ENCODE results near the gene MAGI2.

MAGI2 gene

DNA sequence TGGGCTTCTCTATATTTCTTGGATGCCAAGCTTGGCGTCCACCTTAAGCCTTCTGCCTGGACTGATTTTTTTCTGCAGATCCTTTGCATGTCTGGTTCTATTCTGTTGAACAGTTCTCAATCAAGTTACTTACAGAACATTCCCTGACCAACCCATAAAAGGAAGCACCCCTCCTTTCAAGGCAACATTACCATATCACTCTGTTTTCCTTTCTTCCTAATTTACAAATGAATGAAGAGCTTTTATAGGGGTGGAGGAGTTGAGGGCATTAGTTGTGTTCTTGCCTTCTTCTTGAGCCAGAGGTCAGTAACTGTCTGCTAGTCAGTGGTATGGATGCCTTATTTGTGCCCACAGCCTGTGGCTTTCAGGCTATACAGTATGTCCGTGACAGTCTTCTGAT is 1293.9 kb downstream of the MAGI2 start:
- DNase-seq: no peak

DNA sequence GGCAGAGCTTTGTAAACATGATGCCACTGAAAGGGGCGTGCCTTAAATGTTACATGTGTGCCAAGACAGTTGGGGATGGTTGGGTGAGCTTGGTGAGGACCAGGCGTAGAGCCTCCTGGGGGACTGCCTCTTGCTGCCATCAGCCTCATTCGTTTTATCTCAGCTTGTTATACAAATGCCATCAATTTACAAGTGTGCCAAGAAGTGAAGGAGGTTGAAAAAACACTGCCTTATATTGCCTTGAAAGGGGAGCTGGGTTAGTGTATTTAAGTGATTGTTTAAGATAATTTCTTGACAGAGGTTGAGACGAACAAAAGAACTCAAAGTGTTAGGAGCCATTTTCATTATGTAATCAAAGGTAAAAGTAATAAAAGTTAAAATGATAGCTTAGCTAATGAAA is 1300.2 kb downstream of the MAGI2 start:
- DNase-seq: no peak

DNA sequence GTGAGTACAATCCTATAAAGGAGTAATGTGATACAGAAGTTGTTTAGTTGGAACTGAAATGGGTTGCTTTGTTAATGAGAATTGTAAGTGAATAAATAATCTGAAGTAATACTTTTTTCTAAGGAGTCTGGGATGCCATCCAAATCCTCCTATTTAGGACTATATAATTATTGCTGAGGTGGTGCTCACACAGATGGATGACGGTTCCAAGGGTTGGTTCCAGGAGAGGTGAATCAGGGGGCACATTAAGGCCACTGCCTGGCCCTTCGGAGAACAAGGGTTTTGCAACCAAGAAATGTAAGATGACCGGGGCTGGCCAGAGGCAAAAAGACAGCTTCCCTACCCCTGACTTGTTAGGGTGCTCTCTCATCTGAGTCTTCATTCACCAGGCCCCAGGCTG is 1302.2 kb downstream of the MAGI2 start:
- no peak for DNase-seq

DNA sequence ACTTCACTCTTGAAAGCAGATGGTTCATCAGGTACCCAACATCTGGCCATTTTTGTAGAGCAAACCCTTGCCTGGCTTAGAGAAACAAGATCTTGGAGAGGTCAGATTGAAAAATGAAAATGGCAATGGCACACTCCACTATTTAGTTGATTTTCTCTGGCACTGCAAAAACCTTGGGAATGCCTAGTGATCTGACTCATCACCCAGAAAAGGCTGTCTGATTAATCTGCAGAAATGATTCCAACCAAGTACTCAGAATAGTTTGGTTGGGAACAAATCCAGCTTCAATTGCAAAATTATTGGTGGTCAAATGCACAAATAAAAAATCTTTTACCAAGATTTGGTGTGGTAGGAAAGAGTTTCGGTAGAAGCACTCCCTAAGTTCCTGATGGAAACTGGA is 1303.7 kb downstream of the MAGI2 start:
- DNase-seq: no peak

DNA sequence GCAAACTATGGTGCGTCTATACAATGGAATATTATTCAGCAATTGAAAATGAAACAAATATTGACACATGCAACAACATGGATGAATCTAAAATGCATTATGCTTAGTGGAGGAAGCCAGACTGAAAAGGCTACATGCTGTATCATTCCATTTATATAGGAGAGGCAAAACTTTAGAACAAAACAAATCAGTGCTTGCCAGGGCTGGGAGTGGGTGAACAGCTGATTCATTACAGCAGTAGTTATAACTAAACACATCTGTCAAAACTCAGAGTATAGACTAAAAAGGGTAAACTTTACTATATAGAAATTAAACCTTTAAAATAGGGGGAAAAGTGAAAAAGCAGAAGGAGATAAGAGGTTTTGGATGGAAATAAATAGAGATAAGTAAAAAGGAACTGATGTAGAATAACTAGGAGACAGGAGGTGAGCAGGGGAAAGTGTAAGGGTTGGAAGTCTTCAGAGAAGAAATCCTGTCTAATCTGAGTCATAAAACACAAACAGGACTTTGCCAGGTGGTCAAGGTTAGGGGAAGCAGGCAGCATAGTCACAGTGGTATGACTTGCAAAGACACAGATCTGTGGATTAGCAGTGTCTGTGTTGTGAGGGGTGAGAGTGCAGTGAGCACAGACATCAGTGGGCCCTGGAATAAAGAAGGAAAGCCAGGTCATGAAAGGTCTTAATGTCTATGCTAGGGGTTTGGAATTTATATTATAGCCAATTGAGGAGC is 1305.1 kb downstream of the MAGI2 start:
- DNase-seq: no peak

DNA sequence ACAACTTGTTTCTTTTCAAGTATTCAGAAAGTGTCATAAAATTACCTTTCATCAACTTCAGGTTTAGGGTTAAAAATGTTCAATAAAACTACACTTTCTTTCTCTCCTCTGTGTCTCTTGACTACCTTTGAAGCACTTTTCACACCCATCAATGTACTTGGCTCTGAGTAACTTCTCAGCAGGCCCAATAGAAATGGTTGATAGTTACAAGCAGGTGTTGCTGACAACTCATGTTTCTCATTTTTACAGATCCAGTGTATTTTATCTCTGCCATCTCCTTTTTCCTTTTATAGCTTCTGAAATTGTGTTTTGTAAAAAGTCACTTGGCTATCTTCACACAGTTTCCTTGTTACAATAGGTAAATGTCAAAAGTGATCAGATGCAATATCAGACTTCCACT is 1306.9 kb downstream of the MAGI2 start:
- DNase-seq: no peak

DNA sequence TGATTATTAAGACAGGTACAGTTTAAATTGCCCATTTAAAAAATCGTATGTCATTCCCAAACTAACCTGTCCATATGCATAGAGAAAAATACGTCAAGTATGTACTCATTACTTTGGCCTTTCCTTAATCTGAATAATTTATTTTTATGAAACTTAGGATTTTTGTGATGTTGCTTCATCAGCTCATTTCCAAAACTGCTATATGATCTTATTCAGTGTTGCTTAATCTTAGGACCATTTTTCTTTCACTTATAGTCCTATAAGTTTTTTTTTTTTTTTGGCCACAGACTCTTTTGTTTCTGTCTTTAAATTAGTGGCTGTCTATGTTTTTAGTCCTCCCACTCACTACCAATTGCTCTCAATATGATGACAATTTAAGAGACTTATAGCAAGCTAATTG is 1309.8 kb downstream of the MAGI2 start:
- DNase-seq: no peak

DNA sequence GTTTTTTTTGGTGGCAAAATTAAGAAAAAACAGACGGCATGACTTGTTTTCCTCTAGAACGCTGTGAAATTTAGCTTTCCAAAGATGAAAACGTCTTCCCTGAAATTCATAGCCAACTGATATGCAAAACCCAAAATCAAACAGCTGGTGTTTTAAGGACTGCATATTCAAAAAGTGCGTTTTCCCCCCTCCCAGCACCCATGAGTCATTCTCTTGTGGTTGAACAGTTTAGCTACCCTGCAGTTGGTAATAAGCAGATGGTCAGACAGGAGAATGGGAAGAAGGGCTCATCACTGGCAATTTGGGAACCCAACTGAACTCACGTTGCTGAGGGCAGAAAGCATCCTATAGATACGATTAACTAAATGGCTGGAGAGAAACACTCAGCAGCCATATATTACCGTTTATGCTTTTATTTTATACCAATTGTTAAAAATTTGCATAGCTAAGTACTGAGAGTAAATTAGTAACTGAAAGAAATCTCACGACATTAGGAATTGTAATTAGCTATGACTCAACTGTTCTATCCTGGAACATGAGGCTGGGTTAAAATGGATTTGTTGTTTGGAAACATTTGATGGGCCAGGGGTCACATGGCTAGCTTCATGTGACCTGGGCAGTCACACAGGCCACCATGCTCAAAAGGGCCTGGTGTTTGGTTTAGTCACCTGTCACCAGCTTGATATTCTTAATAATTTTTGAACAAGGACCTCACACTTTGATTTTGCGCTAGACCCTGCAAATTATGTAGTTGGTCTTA is 1311.8 kb downstream of the MAGI2 start:
- no peak for DNase-seq

DNA sequence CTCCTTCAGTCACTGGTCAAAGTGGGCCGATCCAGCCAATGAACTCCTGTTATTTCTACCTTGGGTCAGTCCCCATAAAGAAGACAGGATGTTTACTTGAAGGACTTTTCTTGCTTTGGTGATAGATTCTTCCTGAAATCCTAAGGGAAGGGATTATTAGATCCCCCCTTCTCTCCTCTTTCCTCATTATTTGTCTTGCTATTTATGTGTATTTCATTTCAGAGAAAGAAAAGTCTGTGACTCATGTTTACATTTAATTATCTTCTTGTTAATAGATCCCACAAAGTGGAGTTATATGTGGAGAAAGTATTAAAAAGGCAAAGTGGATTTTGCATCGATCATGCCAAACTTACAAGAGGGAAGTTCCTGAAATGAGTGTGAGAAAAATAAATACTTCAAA is 1313.4 kb downstream of the MAGI2 start:
- DNase-seq: no peak

DNA sequence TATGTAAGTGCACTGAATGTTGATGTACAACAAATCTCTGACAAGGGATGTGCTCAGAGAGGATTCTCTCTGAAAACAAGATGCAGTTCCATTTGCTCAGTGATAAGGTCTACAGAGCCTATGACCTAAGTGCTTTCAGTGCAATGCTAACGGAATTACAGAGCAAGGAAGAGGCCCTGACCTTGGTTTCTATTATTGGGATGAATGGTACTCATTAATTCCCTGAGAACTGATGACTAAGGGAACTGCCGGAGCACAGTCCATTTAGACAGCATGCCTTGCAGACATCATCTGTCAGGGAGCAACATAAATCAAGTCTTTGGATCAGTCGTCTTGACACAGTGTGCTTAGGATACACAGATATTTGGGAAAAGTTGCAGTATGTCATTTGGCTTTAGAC is 1314.1 kb downstream of the MAGI2 start:
- DNase-seq: no peak

DNA sequence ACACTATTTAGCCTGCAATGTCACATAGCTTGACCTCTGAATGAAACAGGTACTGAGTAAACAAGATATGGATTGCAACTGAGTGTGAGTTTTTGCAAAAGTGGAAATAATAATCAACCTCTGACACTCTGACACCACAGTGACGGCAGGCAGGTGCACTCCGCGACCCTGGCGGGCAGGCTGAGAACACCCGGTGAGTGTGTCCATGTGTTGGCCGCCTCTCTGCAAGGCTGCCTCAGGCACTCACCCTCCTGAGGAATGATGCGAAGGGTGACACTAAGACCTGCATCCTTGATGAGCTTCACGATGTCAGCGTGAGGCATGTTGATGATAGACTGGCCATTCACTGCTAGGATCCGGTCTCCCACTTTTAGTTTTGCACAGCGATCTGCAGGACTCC is 1318.7 kb downstream of the MAGI2 start:
- no peak for DNase-seq

DNA sequence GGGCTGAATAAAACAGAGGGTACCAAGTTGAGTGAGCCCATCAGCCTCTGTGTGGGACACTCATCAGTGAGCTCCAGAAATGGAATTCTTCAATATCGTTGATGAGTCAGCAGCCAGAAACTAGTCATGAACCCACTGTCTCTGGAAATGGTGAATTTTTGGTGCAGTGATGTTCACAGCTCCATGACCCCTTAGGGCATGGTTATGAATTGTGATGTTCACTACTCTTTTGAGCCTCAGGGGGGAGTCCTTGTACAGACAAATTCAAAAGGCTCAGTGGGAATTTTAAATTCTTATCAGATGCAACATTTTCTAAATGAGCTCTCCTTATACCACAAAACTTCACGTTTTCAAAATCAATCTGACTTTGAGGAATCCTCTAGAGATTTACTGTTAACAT is 1319.2 kb downstream of the MAGI2 start:
- DNase-seq: no peak

DNA sequence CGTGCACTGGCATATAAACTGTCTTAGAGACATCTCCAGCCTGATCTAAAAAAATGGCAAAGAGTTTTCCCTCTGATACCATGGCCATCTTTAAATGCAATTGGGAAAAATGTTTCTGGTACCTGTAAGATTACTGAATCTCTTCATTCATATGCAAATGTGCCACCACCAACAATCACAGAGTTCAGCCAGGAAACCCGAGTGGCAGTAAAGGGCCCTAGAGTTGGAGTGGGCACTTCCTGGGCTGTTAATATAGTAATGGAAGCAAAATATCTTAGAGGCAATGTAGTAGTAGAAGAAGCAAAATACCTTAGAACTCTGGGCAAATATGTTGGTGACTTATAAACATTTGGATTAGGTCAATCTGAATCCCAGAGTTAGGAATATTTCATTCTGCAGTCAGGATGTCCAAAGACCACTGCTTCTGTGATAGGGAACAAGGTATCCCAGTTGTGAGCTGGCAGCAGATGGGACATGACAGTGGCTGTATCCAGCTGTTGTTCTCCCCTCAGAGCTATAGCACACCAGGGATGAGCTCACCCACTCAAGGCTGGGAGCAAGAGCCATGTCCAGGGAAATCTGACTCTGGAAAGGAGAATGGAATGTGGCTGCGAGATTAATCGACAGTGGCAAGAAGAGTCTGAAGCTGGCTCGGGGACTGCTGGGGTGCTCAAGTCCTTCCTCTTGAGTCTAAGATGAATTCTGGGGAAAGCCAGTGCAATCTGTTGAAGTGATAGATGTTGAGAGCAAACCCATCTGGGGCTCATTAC is 1322.8 kb downstream of the MAGI2 start:
- no peak for DNase-seq

DNA sequence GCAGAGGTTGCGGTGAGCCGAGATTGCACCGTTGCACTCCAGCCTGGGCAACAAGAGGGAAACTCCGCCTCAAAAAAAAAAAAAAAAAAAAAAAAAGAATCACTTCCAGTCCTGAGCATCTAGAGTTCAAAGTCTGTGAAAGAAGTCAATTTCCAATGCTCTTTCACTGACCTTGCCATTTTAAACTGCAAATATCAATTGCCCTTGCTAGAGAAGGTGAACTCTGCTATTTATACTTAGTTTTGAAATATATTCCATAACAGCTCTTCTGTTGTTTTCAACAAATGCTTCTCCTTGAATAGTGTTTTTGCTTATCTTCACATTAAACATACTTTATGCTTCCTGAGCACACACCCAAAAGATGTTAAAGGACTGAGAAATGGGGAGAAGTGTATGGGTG is 1323.6 kb downstream of the MAGI2 start:
- DNase-seq: no peak

DNA sequence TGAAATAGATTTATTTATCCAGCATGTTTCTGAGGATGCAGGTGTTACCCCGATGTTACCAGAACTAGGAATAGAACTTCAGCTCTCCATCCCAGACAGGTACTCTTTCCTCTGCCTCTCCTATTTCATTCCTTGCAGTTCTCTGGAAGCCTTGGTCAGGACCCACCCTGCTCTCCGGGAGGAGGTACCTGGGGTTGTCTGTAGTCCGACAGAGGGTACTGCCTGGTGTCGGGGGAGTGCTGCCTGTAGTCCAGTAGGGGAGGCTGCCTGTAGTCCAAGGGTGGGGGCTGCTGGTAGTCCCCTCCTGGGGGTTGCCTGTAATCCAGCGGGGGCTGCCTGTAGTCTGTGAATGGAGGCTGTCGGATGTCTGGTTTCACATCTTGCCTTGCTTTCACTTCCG is 1326.5 kb downstream of the MAGI2 start:
- DNase-seq: no peak

DNA sequence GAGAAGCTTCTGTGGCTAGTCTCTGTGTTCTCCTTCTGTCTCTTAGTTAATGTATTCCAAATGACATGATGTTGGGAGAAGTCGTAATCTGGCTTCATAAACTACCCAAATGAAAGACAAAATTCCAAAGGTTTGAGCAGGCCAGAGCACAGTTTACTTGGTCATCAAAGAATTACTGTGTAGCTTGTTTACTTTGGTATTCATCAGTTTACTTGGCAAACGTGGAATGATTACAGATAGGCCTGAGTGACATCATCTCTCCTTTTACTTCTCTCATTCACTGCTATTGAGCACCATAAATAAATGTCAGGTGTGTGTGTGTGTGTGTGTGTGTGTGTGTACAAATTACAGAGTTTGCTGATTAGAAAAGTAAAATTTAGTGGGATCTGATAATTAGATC is 1327.6 kb downstream of the MAGI2 start:
- no peak for DNase-seq

DNA sequence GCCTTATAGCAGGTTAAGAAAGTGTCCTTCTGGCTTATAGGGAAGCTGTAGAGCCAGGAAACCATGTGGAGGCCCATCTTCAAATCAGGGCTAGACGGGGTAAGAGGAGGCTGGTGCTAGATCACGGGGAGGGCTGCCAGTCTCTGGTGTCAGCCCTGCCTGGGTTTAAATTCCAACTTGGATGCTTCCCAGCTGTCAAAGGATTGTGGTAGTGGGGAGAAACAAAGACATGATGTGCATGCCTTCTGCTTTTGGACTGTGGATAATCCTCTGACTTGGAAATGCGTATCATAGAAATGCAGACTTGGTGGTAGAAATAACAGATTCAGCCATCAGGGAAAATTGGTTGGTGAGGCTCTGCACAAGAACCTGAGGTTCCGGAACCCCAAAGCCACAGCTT is 1329.3 kb downstream of the MAGI2 start:
- no peak for DNase-seq

DNA sequence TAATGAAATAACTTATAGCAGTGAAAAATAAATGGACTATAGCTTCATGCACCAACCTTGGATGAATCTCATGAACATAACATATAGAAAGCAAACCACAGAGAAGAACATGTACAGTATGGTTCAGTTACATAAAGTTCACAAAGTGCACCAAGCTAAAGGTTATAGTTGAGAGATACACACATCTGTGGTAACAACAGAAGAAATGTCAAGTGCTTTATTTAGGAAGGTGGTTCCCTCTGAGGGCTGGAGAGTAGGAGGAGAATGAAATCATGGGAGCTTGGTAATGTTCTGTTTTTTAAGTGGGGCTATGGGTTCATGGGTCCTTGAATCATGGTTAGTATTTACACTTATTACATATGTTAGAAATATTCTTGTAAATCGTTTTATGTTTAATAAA is 1331.6 kb downstream of the MAGI2 start:
- DNase-seq: no peak

DNA sequence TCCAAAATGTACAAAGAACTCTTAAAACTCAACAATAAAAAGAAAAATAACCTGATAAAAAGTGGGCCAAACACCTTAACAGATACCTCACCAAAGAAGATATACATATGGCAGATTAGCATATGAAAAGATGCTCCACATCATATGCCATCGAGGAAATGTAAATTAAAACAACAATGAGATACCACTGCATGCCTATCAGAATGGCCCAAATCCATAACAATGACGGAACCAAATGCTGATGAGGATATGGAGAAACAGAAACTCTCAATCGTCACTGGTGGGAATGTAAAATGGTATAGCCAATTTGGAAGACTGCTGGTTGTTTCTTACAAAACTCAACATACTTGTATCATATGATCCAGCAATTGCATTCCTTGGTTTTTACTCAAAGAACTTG is 1335.0 kb downstream of the MAGI2 start:
- no peak for DNase-seq

DNA sequence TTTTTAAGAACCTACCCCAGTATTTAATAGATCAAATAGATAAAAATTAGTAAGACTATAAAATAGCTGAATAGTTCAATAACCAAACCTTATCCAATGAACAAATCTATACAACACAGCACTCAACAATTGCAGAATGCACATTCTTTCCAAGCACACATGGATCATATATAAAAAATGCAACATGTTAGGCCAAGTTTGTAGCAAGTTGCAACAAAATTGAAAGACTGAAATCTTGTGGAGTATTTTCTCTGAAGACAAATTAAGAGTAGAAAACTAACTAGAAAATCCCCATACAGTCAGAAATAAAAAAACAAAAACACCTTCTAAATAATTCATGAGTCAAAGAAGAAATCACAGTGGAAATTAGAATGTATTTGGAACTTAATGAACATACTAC is 1337.6 kb downstream of the MAGI2 start:
- DNase-seq: no peak

DNA sequence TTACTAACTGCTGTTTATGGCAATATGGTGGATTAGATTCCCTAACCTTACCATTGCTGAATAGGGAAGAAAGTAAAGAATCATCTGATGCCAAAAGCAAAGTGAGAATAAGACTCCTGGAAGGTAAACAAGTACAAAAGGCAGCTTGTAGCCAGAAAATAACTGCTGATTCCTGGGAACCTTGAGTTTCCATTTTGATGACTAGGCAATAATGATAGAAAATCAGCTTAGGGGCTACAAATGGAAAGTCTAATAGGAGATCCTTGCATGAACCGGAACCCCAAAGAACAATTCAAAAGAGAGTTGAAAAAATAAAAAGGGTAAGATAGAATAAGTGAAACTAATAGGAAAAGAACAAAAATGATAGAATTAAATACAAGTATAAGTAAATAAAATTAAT is 1338.5 kb downstream of the MAGI2 start:
- DNase-seq: no peak

DNA sequence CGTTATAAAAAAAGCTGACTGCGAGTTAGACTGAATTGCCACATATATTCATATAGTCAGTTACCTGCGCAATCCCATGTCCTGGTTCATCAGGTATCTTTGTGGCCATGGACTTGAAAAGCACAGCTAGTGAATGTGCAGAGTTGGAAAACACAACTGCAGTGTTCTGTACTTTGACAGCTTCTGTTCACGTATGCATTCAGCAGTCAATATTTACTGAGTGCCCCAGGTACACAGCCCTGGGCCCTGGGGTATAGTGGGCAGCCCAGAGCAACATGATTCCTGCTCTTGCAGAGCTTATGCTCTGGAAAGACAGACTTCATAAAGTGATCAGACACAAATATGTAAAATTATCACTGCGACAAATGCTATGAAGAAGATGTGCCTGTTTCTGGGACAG is 1341.0 kb downstream of the MAGI2 start:
- DNase-seq: no peak

DNA sequence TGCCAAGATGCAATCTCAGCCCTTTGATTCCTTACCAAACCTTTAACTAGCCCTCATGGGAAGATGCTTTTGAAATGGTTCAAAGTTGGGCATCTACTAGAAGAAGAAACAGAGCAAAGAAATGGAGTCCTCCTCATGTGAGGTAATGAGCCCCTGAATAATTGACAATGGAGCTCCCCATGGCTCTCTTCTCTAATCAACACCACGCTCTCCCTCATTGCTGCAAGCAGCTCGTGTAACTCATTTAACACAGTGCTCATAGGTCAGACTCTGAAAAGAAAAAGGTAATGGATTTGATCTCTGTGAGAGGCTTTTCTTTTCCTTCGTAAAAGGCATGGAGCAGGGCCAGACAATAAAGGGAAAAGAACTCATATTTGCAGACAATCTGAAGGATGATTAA is 1342.1 kb downstream of the MAGI2 start:
- DNase-seq: no peak

DNA sequence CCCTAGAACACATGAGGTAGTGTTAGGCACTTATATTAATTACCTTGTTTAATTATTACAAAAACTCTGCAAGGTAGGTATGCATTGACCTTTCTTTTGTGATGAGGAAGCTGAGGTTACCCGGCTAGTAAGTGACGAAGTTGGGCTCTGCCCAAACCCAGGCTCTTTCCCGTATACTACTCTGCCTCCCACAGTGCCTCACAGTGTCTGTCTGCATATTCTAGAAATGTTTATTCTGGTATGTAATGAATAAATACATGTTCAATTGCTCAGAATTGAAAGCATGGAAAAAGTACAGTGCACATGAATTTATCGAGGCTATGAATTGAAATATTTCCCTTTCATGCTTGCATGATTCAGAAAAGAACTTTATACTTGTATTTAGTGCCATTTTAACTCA is 1350.0 kb downstream of the MAGI2 start:
- no peak for DNase-seq
